ENCODE measurements around the gene EVC. TPM values are rescaled to one million over a fixed set of nuclear protein-coding genes. Genes with fewer than 3 reads are reported as not detected.

Gene EVC
- total RNA-seq, 1 donor from 2014 or later: 39.8 TPM

GRCh38 chr4:5676763-5677162 lies 34.2 kb upstream of the EVC start:
- Mint-ChIP-seq H3K9me3 (ENCODE audit: low read depth) (no peaks in the 10 kb centered on the region), H3K27ac (ENCODE audit: unreplicated experiment) (no peak overlapping the region), H3K27me3 (ENCODE audit: low read depth) (no peaks in the 10 kb centered on the region), H3K36me3 (ENCODE audit: low read depth) (peaks cover 17% of the 10 kb centered on the region), H3K4me3 (ENCODE audit: unreplicated experiment) (no peak overlapping the region), H3K4me1 (ENCODE audit: low read depth) (no peaks in the 10 kb centered on the region)
- no peak for DNase-seq (ENCODE audit: low spot score)
- TF ChIP-seq CTCF (IDR thresholded peaks at IDR 0.05): no peak

GRCh38 chr4:5678977-5679376 lies 32.0 kb upstream of the EVC start:
- Mint-ChIP-seq H3K4me3 (ENCODE audit: unreplicated experiment) (no peak overlapping the region), H3K27ac (ENCODE audit: unreplicated experiment) (no peak overlapping the region), H3K27me3 (ENCODE audit: low read depth) (no peaks in the 10 kb centered on the region), H3K36me3 (ENCODE audit: low read depth) (peaks cover 15% of the 10 kb centered on the region), H3K9me3 (ENCODE audit: low read depth) (no peaks in the 10 kb centered on the region), H3K4me1 (ENCODE audit: low read depth) (no peaks in the 10 kb centered on the region)
- no peak for TF ChIP-seq CTCF (IDR thresholded peaks at IDR 0.05)
- no peak for DNase-seq (ENCODE audit: low spot score)

DNA sequence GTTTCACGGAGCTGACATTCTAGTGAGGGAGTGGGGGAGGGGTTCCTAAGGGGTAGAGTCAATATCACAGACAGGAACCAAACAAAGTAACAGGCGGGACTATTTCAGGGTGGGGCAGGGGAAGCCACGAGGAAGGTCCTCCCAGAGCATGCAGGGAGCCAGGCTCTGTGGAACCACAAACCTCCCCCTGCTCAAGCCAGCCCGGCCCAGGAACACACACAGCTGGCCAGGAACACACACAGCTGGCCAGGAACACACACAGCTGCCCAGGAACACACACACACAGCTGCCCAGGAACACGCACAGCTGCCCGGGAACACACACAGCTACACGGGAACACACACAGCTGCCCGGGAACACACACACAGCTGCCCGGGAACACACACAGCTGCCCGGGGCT lies 27.4 kb upstream of the EVC start:
- Mint-ChIP-seq H3K27ac (ENCODE audit: unreplicated experiment) (no peak overlapping the region), H3K4me3 (ENCODE audit: unreplicated experiment) (no peak overlapping the region), H3K4me1 (ENCODE audit: low read depth) (no peaks in the 10 kb centered on the region), H3K9me3 (ENCODE audit: low read depth) (peaks cover 5% of the 10 kb centered on the region), H3K27me3 (ENCODE audit: low read depth) (no peaks in the 10 kb centered on the region), H3K36me3 (ENCODE audit: low read depth) (peaks cover 28% of the 10 kb centered on the region)
- no peak for TF ChIP-seq CTCF (IDR thresholded peaks at IDR 0.05)
- no peak for DNase-seq (ENCODE audit: low spot score)

GRCh38 chr4:5685296-5685695 lies 25.7 kb upstream of the EVC start:
- Mint-ChIP-seq H3K27ac (ENCODE audit: unreplicated experiment) (no peak overlapping the region), H3K36me3 (ENCODE audit: low read depth) (peaks cover 34% of the 10 kb centered on the region), H3K4me3 (ENCODE audit: unreplicated experiment) (no peak overlapping the region), H3K27me3 (ENCODE audit: low read depth) (no peaks in the 10 kb centered on the region), H3K4me1 (ENCODE audit: low read depth) (no peaks in the 10 kb centered on the region), H3K9me3 (ENCODE audit: low read depth) (peaks cover 5% of the 10 kb centered on the region)
- DNase-seq (ENCODE audit: low spot score): no peak
- no peak for TF ChIP-seq CTCF (IDR thresholded peaks at IDR 0.05)

GRCh38 chr4:5686338-5686737 lies 24.7 kb upstream of the EVC start:
- H3K4me3 Mint-ChIP-seq (ENCODE audit: unreplicated experiment): no peak overlapping the region
- H3K36me3 Mint-ChIP-seq (ENCODE audit: low read depth): peaks cover 32% of the 10 kb centered on the region
- no peak for DNase-seq (ENCODE audit: low spot score)
- H3K27me3 Mint-ChIP-seq (ENCODE audit: low read depth): no peaks in the 10 kb centered on the region
- H3K4me1 Mint-ChIP-seq (ENCODE audit: low read depth): no peaks in the 10 kb centered on the region
- H3K27ac Mint-ChIP-seq (ENCODE audit: unreplicated experiment): no peak overlapping the region
- H3K9me3 Mint-ChIP-seq (ENCODE audit: low read depth): peaks cover 5% of the 10 kb centered on the region
- TF ChIP-seq CTCF (IDR thresholded peaks at IDR 0.05): no peak

Data from chondrocyte (in vitro differentiated cells).